Ishikawa (cell line): ENCODE measurements around the gene TSC22D4.

Source experiments
- EP300 ChIP-seq: IDR thresholded peaks from 2 replicates; pipeline ENCODE4 v1.6.1; 2012; ENCODE audit warnings: borderline replicate concordance
- RAD21 ChIP-seq: IDR thresholded peaks from 2 replicates; pipeline ENCODE4 v1.6.1; 2012; ENCODE audit warnings: low read depth
- YY1 ChIP-seq: IDR thresholded peaks from 2 replicates; pipeline ENCODE4 v1.6.1; 2012; ENCODE audit warnings: low read depth
- TF ChIP-seq, protein P1 (sequence below): IDR thresholded peaks from 2 replicates; pipeline ENCODE4 v1.6.1; 2012; ENCODE audit warnings: low read depth, mild to moderate bottlenecking

- no peak for TF ChIP-seq EP300
- TF ChIP-seq, protein P1, sequence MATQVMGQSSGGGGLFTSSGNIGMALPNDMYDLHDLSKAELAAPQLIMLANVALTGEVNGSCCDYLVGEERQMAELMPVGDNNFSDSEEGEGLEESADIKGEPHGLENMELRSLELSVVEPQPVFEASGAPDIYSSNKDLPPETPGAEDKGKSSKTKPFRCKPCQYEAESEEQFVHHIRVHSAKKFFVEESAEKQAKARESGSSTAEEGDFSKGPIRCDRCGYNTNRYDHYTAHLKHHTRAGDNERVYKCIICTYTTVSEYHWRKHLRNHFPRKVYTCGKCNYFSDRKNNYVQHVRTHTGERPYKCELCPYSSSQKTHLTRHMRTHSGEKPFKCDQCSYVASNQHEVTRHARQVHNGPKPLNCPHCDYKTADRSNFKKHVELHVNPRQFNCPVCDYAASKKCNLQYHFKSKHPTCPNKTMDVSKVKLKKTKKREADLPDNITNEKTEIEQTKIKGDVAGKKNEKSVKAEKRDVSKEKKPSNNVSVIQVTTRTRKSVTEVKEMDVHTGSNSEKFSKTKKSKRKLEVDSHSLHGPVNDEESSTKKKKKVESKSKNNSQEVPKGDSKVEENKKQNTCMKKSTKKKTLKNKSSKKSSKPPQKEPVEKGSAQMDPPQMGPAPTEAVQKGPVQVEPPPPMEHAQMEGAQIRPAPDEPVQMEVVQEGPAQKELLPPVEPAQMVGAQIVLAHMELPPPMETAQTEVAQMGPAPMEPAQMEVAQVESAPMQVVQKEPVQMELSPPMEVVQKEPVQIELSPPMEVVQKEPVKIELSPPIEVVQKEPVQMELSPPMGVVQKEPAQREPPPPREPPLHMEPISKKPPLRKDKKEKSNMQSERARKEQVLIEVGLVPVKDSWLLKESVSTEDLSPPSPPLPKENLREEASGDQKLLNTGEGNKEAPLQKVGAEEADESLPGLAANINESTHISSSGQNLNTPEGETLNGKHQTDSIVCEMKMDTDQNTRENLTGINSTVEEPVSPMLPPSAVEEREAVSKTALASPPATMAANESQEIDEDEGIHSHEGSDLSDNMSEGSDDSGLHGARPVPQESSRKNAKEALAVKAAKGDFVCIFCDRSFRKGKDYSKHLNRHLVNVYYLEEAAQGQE: no peak
- TF ChIP-seq RAD21: no peak
- TF ChIP-seq YY1: no peak
Observed at GRCh38 chr7:100464210-100464660, 14.8 kb downstream of the TSC22D4 start, which contains the start of gene SPACDR.
